Kasumi-1 (cell line): ENCODE results near the gene HMGB3.
"Not testable (repeated sequence)": the region's sequence is repeated elsewhere in the genome, so short reads cannot be mapped to it uniquely, and the experiment has no call there.

ENCODE experiments used
- DNase-seq, 2 experiments: peaks; one replicate each; lab custom pipeline; 2025; lab: John Stamatoyannopoulos, UW

HMGB3 gene

GRCh38 chrX:150982788-150983520, at the start of gene HMGB3:
Gene HMGB3 (plus strand): TSS chrX:150983335. CDS start chrX:150985600, 2,265 bp downstream.
- DNase-seq: peak; percentile 77 to 80

DNA sequence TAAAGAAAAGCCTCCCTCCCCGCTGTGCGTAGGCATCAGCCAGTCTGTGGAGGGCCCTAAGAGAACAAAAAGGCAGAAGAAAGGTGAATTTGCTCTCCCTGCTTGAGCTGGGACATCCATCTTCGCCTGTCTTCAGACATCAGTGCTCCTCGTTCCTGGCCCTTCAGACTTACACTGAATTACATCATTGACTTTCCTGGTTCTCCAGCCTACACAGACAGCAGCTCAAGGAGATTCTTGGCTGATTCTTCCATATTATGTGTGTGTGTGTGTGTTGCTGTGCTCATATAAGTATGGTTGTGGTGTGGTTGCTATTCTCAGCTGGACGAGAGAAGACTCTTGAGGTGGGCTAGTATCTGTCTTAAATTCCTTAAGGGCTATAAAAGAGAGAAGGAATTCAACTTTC, 49.2 kb upstream of the HMGB3 start:
- no peak for DNase-seq

GRCh38 chrX:150934453-150934852, 48.7 kb upstream of the HMGB3 start:
- DNase-seq: no peak

DNA sequence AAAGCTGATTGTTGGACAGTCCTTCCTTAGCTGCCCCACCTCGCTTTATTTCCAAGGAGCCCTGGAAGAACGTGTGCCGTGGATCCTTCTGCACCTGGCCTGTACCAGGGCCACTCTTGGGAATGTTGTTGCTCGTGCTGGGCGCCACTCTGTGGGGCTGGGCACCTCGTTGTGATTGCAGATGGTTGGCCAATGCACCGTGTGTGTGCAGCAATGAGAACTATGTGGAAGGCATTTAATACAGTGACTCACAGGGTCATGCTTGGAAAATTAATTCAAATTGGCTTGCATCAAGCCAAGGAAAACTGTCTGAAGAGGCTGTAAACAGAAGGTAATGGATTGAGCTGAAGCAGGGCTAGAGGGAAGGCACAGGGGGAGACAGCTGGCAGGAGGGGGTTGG, 47.7 kb upstream of the HMGB3 start:
- no peak for DNase-seq

- no peak for DNase-seq
These were observed 46.6 kb upstream of the HMGB3 start for GRCh38 chrX:150936556-150936955.

GRCh38 chrX:150940844-150941495, 42.2 kb upstream of the HMGB3 start:
- DNase-seq: no peak

DNA sequence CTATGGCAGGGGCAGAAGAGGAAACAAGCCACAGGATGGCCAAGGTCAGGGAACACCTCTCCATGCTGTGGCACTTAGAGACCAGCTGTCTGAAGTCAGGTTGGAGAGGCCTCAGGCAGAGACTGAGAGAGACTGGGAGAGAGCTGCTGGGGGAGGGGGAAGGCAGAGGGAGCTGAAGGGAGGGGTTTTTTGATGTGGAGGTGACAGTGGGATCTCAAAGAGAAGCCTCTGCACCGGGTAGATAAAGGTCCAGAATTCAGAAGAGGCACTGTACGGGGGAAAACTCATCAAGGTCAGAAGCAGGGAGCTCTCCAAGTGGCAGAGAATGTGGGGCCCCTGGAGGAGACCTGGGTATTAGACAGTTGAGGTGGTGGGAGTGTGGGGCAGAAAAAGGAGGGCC, 41.6 kb upstream of the HMGB3 start:
- no peak for DNase-seq

- DNase-seq: no peak
These were observed 40.1 kb upstream of the HMGB3 start for GRCh38 chrX:150942942-150943594.

GRCh38 chrX:150944233-150944632, 38.9 kb upstream of the HMGB3 start:
- DNase-seq: no peak

DNA sequence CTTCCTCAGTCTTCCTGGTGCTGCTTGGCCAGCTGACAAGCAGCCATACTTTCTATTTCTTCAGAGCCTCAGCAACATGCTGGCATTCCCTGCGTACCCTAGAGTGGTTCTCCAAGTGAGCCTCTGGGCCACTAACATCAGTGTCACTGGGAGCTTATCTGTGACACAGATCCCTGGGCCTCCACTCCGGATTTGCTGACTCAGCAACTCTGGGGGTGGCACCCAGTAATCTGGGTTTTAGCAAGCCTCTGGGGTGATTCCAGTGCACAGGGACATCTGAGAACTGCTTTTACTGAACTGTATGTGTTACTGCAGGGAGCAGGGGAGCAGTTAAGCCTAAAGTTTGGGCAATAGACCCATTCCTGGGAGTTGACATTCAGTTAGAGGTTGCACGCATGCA, 28.2 kb upstream of the HMGB3 start:
- DNase-seq: no peak

- no peak for DNase-seq
These were observed 27.5 kb upstream of the HMGB3 start for GRCh38 chrX:150955590-150955989.

GRCh38 chrX:150958177-150958576, 25.0 kb upstream of the HMGB3 start:
- DNase-seq: no peak

DNA sequence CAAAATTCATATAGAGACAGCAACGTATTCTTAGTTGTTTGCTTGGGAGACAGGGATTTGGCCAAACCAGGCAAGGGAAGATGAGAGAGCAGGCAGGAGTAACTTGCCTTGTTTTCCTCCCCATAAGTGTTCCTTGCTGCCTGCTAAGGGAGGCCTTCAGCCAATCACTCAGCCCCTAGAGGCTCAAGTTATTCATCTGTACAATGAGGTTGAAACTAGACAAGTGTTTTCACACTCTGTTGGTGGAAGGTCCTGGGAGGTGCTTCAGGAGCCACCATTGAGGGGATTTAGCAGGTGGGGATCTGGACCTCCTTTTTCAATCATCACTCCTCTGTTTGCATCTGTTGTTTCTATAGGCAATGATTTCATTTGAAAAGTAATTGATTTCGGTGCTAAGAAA, 23.6 kb upstream of the HMGB3 start:
- no peak for DNase-seq

GRCh38 chrX:150961631-150962030, 21.5 kb upstream of the HMGB3 start:
- DNase-seq: no peak

DNA sequence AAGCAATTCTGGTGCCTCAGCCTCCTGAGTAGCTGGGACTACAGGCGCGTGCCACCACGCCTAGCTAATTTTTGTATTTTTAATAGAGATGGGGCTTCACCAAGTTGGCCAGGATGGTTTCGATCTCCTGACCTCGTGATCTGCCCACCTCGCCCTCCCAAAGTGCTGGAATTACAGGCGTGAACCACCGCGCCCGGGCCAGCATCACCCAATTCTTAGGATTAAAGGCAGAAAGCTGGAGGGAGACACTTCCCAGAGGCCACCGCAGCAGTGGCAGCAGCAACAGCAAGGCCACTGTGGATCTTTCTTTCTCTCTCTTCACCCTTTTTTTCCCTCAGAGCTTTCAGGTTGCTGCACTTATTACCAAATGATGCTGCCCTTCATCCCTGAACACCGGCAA, 18.7 kb upstream of the HMGB3 start:
- not testable (repeated sequence) for DNase-seq

- DNase-seq: no peak
These were observed 16.9 kb upstream of the HMGB3 start for GRCh38 chrX:150966235-150966634.

GRCh38 chrX:150966742-150967141, 16.4 kb upstream of the HMGB3 start:
- no peak for DNase-seq

DNA sequence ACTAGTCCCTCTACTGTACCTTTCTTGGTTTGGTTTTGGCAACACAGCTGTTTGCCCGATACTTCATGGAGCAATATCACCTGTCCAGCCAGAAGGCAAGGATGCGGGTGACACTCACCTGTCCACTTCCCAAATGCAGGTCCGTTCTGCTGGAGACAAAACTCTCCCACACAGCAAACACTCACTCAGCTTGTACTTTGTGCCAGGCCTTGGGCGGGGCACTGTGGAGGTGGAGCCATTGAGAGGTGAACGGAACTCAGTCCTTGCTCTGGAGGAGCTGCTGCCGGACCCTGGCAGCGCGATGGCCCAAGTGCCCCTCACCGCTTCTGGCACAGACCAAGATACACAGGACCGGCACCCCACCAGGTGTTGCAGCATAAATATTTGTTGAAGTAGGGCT, 15.3 kb upstream of the HMGB3 start:
- no peak for DNase-seq

DNA sequence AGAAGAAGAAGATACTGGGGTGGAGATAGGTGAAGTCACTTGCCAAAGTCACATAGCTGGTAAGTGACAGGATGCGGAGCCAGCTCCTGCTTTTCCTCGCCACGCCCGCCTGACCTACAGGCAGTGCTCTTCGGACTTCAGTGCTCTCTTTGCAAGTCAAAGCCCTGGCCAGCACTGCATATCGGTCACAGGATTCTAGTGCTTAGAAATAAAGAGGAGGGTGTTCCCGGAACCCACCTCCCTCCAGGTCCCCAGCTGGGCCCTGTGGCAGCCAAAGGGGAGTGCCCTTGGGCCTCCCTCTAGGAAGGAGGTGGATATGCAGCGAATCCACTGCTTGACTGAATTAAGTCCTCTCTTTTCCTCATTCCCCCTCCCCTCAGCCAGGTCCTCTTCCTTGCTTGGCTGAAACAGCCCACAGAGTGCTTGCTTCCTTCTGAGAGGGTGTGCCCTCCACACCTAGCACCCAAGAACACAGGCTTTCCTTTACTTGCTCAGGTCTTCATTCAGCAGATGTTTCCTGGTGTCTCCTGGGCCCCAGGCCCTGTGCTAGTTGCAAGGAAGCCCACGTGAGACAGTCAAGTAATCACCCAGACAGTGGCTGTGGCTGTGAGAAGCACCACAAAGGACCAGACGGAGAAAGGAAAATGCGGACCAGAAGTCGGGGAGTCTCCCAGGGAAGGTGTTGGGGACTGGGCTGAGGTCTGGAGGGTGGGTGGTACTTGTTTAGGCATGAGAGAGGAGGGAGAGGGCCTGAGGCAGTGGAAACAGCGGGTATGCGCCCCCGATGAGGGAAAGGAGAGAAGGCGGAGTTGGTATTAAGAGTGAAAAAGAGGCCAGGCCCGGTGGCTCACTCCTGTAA, 14.0 kb upstream of the HMGB3 start:
- DNase-seq: no peak

DNA sequence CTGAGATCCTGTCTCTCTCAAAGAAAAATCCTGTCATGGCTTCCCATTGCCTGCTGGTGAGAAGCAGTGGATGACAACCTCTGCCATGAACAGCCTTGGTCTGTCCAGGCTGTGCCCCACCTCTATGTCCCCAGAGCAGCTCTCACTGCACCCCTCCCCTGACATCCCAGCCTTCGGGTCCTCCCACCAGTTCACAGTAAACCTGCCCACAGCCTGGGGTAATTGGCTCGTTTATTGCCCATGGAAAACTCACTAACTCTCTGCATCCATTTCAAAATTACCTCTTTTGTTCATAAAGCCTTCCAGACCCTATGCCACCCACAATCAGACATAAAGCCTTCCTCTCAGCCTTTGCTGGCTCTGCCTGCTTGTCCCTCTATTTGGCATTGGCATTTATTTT, 10.7 kb upstream of the HMGB3 start:
- no peak for DNase-seq

DNA sequence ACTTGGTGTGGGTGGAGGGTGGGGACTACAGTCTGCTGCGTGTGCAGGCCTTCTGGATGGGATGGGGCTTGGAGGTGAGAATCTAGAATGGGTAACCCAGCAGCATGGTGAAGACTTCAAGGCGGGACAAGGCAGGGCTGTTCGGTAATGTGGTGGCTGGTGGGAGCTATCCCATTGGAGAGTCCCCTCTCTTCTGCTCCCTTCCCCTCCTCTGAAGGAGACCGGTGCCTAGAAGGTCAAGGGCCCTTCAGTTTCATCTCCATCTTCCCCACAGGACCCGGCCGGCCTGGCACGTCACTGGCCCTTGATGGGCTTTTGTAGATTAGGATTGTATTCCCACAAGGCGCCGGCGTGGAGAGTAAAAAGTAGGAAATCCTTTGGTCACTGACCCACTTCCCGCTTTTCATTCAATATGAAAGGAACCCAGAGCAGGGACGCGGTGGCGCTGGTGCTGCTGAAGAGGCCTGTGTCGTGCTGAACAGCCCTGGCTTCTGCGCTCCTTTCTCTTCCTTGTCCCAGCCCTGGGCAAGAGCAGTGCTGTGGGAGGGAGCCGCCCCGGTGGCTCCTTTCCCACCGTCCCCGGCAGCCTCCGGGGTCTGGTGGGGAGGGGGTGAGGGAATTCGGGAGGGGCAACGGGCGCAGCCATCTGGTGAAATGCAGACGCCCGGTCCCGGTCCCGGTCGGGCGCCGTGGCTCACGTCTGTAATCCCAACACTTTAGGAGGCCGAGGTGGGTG, 7.3 kb upstream of the HMGB3 start:
- no peak for DNase-seq
